Right lung (tissue), 5 donors: ENCODE results near the gene ROR2. TPM values are rescaled to one million over a fixed set of nuclear protein-coding genes. Genes with fewer than 3 reads are reported as not detected.
"Not testable (repeated sequence)": the region's sequence is repeated elsewhere in the genome, so short reads cannot be mapped to it uniquely, and the experiment has no call there.

Experiments used
- DNase-seq, 2 donors: peaks; one replicate each; pipeline ENCODE4 v3.0.0-alpha.2; 2013
- polyA plus RNA-seq, 5 donors: library from polyadenylated mRNA; unstranded; fragments of 120-200 nt; gene quantifications; one replicate each; pipeline versions ENCODE4 v1.2.1 to v1.2.3, GENCODE V29; 2013; ENCODE audit warnings: inconsistent platforms in 1 of 5, low replicate concordance in 1 of 5; ENCODE audit not compliant: insufficient read length in 5 of 5, insufficient read depth in 1 of 5

ROR2 gene
- polyA plus RNA-seq, 5 donors: 24.4 to 33.5 (median 29.7) TPM

GRCh38 chr9:91583161-91583875, 366.7 kb downstream of the ROR2 start:
- no peak for DNase-seq

GRCh38 chr9:91582181-91582580, 367.8 kb downstream of the ROR2 start:
- no peak for DNase-seq

GRCh38 chr9:91580136-91580535, 369.9 kb downstream of the ROR2 start:
- DNase-seq: no peak

- no peak for DNase-seq
Measured at GRCh38 chr9:91578911-91579310, 371.1 kb downstream of the ROR2 start.

GRCh38 chr9:91577633-91578061, 372.4 kb downstream of the ROR2 start:
- DNase-seq: no peak

- no peak for DNase-seq
Measured at GRCh38 chr9:91572811-91573210, 377.2 kb downstream of the ROR2 start.

GRCh38 chr9:91572044-91572443, 378.0 kb downstream of the ROR2 start:
- DNase-seq: no peak

GRCh38 chr9:91571036-91571435, 379.0 kb downstream of the ROR2 start:
- no peak for DNase-seq

GRCh38 chr9:91567642-91568274, 382.3 kb downstream of the ROR2 start:
- DNase-seq: no peak

GRCh38 chr9:91564081-91564670, 385.9 kb downstream of the ROR2 start:
- no peak for DNase-seq

- peak; percentile 27 to 49 for DNase-seq
Measured at GRCh38 chr9:91562416-91562815, 387.6 kb downstream of the ROR2 start.

- DNase-seq: no peak
Measured at GRCh38 chr9:91560301-91560700, 389.7 kb downstream of the ROR2 start.

GRCh38 chr9:91558879-91559278, 391.1 kb downstream of the ROR2 start:
- DNase-seq: no peak

GRCh38 chr9:91558395-91558794, 391.6 kb downstream of the ROR2 start:
- no peak for DNase-seq

- peak; percentile 10 to 13 for DNase-seq
Measured at GRCh38 chr9:91557327-91557726, 392.7 kb downstream of the ROR2 start.

GRCh38 chr9:91555132-91555531, 394.9 kb downstream of the ROR2 start:
- no peak for DNase-seq

GRCh38 chr9:91549177-91549576, 400.9 kb downstream of the ROR2 start:
- DNase-seq: no peak

GRCh38 chr9:91547081-91547480, 402.9 kb downstream of the ROR2 start:
- DNase-seq: no peak

- no peak for DNase-seq
Measured at GRCh38 chr9:91546574-91546973, 403.5 kb downstream of the ROR2 start.

GRCh38 chr9:91541734-91542133, 408.3 kb downstream of the ROR2 start:
- DNase-seq: no peak

GRCh38 chr9:91540506-91540905, 409.5 kb downstream of the ROR2 start:
- not testable (repeated sequence) for DNase-seq

- DNase-seq: no peak
Measured at GRCh38 chr9:91536211-91536691, 413.8 kb downstream of the ROR2 start.

- no peak for DNase-seq
Measured at GRCh38 chr9:91534374-91534773, 415.7 kb downstream of the ROR2 start.
